ENCODE data around the gene SACS.

Gene SACS

DNA sequence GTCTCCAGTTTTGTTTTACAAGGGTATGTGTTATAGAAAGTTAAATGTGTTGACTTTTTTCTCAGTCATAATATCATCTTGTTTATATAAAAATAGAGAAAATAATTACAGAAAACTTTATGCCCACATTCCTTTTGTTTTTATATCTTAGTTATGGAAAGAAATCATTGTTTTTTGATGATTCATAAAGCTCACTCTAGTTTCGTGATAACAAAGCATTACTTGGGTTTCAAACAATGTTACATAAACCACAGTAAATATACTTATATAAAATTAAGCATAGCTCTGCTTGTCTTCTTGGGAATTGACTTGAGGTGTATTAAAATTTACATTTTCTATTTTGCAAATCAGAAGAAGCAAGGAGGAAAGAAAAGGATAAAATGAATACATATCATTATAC is 140.9 kb downstream of the SACS start:
- Histone ChIP-seq H3K4me2 (ENCODE audit: low read length) (no peak overlapping the region), H3K36me3 (ENCODE audit: control insufficient read depth, low read length) (no peaks in the 10 kb centered on the region), H3K27ac (ENCODE audit: low read depth, low read length) (no peak overlapping the region), H3K4me3 (ENCODE audit: low read length) (no peak overlapping the region), H3F3A (ENCODE audit: control insufficient read depth, insufficient read depth) (no peaks in the 10 kb centered on the region), H3K4me1 (ENCODE audit: control insufficient read depth, low read length) (no peaks in the 10 kb centered on the region), H3K9me3 (ENCODE audit: control insufficient read depth, insufficient read depth, low read length) (no peaks in the 10 kb centered on the region), H3K79me2 (ENCODE audit: control insufficient read depth, low read length) (no peaks in the 10 kb centered on the region), H3K9me2 (replicated peaks; ENCODE audit: control insufficient read depth, low read length) (no peaks in the 10 kb centered on the region), H3K27me3 (ENCODE audit: control insufficient read depth, low read length) (no peaks in the 10 kb centered on the region), H4K20me1 (ENCODE audit: control insufficient read depth, insufficient read depth, low read depth, low read length) (no peaks in the 10 kb centered on the region)
- TF ChIP-seq, protein P1, sequence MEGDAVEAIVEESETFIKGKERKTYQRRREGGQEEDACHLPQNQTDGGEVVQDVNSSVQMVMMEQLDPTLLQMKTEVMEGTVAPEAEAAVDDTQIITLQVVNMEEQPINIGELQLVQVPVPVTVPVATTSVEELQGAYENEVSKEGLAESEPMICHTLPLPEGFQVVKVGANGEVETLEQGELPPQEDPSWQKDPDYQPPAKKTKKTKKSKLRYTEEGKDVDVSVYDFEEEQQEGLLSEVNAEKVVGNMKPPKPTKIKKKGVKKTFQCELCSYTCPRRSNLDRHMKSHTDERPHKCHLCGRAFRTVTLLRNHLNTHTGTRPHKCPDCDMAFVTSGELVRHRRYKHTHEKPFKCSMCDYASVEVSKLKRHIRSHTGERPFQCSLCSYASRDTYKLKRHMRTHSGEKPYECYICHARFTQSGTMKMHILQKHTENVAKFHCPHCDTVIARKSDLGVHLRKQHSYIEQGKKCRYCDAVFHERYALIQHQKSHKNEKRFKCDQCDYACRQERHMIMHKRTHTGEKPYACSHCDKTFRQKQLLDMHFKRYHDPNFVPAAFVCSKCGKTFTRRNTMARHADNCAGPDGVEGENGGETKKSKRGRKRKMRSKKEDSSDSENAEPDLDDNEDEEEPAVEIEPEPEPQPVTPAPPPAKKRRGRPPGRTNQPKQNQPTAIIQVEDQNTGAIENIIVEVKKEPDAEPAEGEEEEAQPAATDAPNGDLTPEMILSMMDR (IDR thresholded peaks at IDR 0.05; ENCODE audit: low read depth, low read length, poor library complexity, severe bottlenecking): no peak
- no peak for TF ChIP-seq EZH2phosphoT487 (IDR thresholded peaks at IDR 0.05; ENCODE audit: borderline replicate concordance, low read length)

DNA sequence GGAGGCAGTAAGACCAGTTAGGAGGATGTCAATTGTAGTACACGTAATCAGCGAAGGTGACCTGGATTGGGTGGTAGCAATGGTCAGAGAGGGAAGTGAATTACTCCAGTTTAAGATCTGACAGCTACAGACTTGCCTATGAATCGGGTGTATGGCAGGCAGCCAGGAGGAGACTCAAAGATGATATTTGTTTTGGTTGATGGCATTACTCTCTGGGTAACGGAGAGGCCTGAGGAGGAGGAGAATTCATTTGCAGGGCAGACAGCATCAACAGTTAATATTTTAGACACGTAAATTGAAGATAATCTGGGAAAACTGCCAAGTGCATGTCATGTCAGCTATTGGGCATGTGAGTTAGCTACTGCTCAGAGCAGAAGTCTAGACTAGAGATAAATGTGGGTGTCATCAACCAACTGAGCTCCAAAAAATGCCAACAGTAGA is 143.6 kb downstream of the SACS start:
- no peaks in the 10 kb centered on the region for H3K9me2 ChIP-seq (replicated peaks; ENCODE audit: control insufficient read depth, low read length)
- no peaks in the 10 kb centered on the region for H3K36me3 ChIP-seq (ENCODE audit: control insufficient read depth, low read length)
- no peaks in the 10 kb centered on the region for H3K4me1 ChIP-seq (ENCODE audit: control insufficient read depth, low read length)
- H3K4me3 ChIP-seq (ENCODE audit: low read length): no peak overlapping the region
- TF ChIP-seq, protein P1 (IDR thresholded peaks at IDR 0.05; ENCODE audit: low read depth, low read length, poor library complexity, severe bottlenecking): no peak
- no peak for TF ChIP-seq EZH2phosphoT487 (IDR thresholded peaks at IDR 0.05; ENCODE audit: borderline replicate concordance, low read length)
- no peaks in the 10 kb centered on the region for H3F3A ChIP-seq (ENCODE audit: control insufficient read depth, insufficient read depth)
- no peaks in the 10 kb centered on the region for H3K9me3 ChIP-seq (ENCODE audit: control insufficient read depth, insufficient read depth, low read length)
- H3K4me2 ChIP-seq (ENCODE audit: low read length): no peak overlapping the region
- H3K27me3 ChIP-seq (ENCODE audit: control insufficient read depth, low read length): no peaks in the 10 kb centered on the region
- H3K27ac ChIP-seq (ENCODE audit: low read depth, low read length): no peak overlapping the region
- H4K20me1 ChIP-seq (ENCODE audit: control insufficient read depth, insufficient read depth, low read depth, low read length): no peaks in the 10 kb centered on the region
- no peaks in the 10 kb centered on the region for H3K79me2 ChIP-seq (ENCODE audit: control insufficient read depth, low read length)

DNA sequence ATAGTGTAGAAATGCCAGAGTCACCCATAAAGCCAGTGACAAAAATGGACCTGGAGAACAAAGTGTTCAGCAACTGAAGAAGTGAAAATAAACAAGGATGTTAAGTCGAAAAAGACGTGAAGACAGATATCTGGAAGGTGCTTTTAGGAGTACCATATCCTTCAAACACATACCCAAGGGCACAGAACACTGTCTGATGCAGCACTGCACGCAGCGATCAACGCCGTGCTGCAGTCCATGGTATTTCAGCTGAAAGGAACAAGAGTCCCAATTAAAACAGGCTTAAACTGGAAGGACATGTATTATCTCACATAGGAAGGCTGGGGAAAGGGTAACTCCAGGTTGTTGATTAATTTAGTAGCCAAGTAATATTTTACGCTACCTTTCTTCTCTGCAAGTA is 144.5 kb downstream of the SACS start:
- Histone ChIP-seq H4K20me1 (ENCODE audit: control insufficient read depth, insufficient read depth, low read depth, low read length) (no peaks in the 10 kb centered on the region), H3K9me3 (ENCODE audit: control insufficient read depth, insufficient read depth, low read length) (no peaks in the 10 kb centered on the region), H3K27ac (ENCODE audit: low read depth, low read length) (no peak overlapping the region), H3K4me2 (ENCODE audit: low read length) (no peak overlapping the region), H3K4me3 (ENCODE audit: low read length) (no peak overlapping the region), H3F3A (ENCODE audit: control insufficient read depth, insufficient read depth) (no peaks in the 10 kb centered on the region), H3K79me2 (ENCODE audit: control insufficient read depth, low read length) (no peaks in the 10 kb centered on the region), H3K27me3 (ENCODE audit: control insufficient read depth, low read length) (no peaks in the 10 kb centered on the region), H3K9me2 (replicated peaks; ENCODE audit: control insufficient read depth, low read length) (no peaks in the 10 kb centered on the region), H3K4me1 (ENCODE audit: control insufficient read depth, low read length) (no peaks in the 10 kb centered on the region), H3K36me3 (ENCODE audit: control insufficient read depth, low read length) (no peaks in the 10 kb centered on the region)
- TF ChIP-seq EZH2phosphoT487 (IDR thresholded peaks at IDR 0.05; ENCODE audit: borderline replicate concordance, low read length): no peak
- TF ChIP-seq, protein P1 (IDR thresholded peaks at IDR 0.05; ENCODE audit: low read depth, low read length, poor library complexity, severe bottlenecking): no peak

DNA sequence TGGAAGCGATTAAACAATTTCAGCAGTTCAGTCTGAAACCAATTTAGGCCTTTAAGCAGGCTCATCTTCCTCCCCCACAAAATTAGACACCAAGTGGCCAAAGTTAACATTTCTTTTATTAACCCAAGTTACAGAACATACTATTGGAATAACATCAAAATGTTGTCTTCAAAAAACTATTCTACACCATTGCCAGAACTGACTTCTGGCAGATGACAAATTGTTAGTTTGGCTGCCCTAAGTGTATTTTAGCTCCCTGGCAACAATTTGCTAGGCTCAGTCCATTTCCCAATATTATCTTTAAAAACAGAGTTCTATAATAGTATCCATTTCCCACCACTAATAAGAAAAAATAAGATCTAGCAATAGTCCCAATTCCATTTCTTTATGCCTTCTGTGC is 144.9 kb downstream of the SACS start:
- TF ChIP-seq, protein P1 (IDR thresholded peaks at IDR 0.05; ENCODE audit: low read depth, low read length, poor library complexity, severe bottlenecking): no peak
- no peak for TF ChIP-seq EZH2phosphoT487 (IDR thresholded peaks at IDR 0.05; ENCODE audit: borderline replicate concordance, low read length)

More for the DNA sequence above, 144.9 kb downstream of the SACS start:
- no peak overlapping the region for H3K27ac ChIP-seq (ENCODE audit: low read depth, low read length)
- H3K4me3 ChIP-seq (ENCODE audit: low read length): no peak overlapping the region
- H3K79me2 ChIP-seq (ENCODE audit: control insufficient read depth, low read length): no peaks in the 10 kb centered on the region
- no peaks in the 10 kb centered on the region for H3K4me1 ChIP-seq (ENCODE audit: control insufficient read depth, low read length)
- no peaks in the 10 kb centered on the region for H3K9me2 ChIP-seq (replicated peaks; ENCODE audit: control insufficient read depth, low read length)
- no peaks in the 10 kb centered on the region for H3F3A ChIP-seq (ENCODE audit: control insufficient read depth, insufficient read depth)
- no peaks in the 10 kb centered on the region for H3K27me3 ChIP-seq (ENCODE audit: control insufficient read depth, low read length)
- H3K36me3 ChIP-seq (ENCODE audit: control insufficient read depth, low read length): no peaks in the 10 kb centered on the region
- H3K9me3 ChIP-seq (ENCODE audit: control insufficient read depth, insufficient read depth, low read length): no peaks in the 10 kb centered on the region
- no peaks in the 10 kb centered on the region for H4K20me1 ChIP-seq (ENCODE audit: control insufficient read depth, insufficient read depth, low read depth, low read length)
- H3K4me2 ChIP-seq (ENCODE audit: low read length): no peak overlapping the region
